ENCODE results near the gene TMED10.
A peak's percentile ranks its signal among the peaks of the same experiment; 100 is the strongest.

TMED10 gene

DNA sequence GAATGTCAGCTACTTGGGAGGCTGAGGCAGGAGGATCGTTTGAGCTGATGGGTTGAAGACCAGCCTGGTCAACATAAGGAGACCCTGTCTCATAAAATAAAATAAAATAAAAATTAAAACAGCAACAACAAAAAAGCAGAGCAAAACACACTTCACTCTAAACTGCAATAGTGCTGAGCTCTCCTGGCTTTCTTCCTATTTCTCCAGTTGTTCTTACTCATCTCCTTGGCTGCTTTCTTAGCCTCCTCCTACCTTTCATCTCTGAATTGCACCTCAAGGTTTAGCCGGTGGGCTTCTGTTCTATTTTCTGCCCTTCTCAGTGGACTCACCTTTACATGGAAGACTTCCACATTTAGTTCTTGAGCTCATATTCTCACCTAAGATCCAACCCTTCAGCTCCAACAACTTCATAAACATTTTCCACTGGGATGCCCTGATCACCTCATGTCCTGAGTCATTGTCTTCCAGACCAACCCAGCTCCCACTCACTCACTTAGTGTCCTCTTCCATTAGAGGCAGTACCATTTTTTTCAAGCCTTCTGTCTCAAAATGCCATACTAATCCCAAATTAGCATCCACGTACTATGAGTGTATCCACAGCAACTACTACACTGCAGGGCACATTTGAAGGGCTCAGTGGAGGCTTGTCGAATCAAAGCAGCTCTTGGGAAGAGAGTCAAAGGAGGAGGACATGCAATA is 41.2 kb upstream of the TMED10 start:
- no peak for DNase-seq (ENCODE audit: low read depth)
- TF ChIP-seq, protein P1, sequence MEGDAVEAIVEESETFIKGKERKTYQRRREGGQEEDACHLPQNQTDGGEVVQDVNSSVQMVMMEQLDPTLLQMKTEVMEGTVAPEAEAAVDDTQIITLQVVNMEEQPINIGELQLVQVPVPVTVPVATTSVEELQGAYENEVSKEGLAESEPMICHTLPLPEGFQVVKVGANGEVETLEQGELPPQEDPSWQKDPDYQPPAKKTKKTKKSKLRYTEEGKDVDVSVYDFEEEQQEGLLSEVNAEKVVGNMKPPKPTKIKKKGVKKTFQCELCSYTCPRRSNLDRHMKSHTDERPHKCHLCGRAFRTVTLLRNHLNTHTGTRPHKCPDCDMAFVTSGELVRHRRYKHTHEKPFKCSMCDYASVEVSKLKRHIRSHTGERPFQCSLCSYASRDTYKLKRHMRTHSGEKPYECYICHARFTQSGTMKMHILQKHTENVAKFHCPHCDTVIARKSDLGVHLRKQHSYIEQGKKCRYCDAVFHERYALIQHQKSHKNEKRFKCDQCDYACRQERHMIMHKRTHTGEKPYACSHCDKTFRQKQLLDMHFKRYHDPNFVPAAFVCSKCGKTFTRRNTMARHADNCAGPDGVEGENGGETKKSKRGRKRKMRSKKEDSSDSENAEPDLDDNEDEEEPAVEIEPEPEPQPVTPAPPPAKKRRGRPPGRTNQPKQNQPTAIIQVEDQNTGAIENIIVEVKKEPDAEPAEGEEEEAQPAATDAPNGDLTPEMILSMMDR (conservative IDR thresholded peaks at IDR 0.05; ENCODE audit: low read depth, low read length) = no peak
- H3K4me3 ChIP-seq (ENCODE audit: low read depth, low read length) = no peak overlapping the region

DNA sequence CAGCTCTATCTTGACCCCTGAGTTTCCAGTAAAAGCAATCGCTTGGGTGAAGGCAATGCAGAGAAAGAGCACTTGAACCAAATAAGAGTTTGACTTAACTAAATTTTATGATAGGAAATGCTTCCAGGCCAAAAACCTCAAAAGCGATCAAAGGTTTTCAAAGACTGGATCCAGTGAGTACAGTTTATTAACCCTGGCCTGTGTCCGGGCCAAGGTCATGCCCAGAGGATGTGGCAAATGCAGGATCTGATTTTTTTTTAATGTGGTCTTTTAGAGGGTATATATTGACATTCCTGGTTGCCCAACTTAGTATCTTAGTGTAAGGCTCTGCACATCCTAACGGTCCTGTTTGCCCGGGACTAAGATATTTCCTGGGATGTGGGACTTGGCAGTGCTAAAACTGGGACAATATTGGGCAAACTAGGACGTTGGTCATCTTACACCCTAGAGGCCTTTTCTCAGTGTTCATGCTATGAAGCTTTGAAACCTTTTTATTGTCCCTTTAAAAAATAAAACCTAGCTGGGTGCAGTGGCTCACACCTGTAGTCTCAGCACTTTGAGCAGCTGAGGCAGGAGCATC is 40.1 kb upstream of the TMED10 start:
- H3K4me3 ChIP-seq (ENCODE audit: low read depth, low read length) = no peak overlapping the region
- no peak for DNase-seq (ENCODE audit: low read depth)
- TF ChIP-seq, protein P1 (conservative IDR thresholded peaks at IDR 0.05; ENCODE audit: low read depth, low read length) = no peak

DNA sequence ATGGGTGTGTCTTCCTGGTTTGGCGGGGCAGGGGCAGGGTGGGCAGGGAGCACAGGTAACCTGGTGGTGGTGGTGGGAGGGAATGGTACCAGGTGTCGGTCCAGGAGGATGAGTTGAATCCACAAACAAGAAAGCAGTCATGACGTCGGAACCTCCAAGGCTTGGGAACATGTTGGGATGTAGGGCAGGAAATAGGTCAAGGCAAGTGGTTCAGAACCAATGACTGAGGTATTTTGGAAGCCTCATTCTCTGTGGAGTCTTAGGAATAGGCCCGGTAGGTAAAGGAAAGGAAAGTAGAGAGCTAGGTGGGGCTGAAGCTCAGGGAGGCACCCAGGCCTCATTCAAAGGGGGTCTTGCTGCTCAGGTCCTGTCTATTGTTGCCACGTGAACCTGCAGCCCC is 39.1 kb upstream of the TMED10 start:
- TF ChIP-seq, protein P1 (conservative IDR thresholded peaks at IDR 0.05; ENCODE audit: low read depth, low read length) = no peak
- H3K4me3 ChIP-seq (ENCODE audit: low read depth, low read length) = no peak overlapping the region
- no peak for DNase-seq (ENCODE audit: low read depth)

DNA sequence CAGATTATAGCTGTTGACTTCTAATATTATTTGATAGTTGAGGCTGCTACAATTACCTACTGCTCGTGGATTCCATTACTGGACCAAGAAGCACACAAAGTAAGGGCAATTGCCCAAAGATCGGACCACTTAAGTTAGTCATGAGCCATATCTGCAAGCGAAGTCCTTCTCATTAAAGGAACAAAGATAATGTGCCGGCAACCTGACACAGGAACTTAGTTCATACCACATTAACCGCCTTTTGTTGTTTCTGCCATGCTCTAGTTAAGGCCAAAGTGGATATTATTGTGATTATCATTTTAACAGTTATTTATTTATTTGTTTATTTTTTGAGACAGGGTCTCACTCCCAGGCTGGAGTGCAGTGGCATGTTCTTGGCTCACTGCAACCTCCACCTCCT is 38.1 kb upstream of the TMED10 start:
- DNase-seq (ENCODE audit: low read depth) = no peak
- TF ChIP-seq, protein P1 (conservative IDR thresholded peaks at IDR 0.05; ENCODE audit: low read depth, low read length) = no peak
- no peak overlapping the region for H3K4me3 ChIP-seq (ENCODE audit: low read depth, low read length)

DNA sequence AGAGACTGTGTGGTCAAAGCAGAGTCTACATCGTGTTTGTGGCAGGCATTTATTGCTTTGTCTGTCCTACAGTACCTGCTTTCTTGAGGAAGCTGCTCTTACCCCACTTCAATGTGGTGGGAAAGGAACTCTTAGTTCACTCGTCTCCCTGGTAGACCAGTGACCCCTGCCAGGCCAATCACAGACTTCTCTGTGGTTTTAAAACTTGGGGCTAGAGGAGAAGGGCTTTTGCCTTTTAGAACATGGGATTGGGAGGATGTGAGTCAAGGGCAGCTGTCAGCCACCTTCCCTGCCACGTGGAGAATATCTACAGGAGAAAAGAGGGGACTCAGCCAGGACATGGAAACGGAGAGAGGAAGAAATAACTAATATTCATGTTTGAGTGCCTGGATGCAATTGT is 36.8 kb upstream of the TMED10 start:
- no peak overlapping the region for H3K4me3 ChIP-seq (ENCODE audit: low read depth, low read length)
- TF ChIP-seq, protein P1 (conservative IDR thresholded peaks at IDR 0.05; ENCODE audit: low read depth, low read length) = no peak
- peak; percentile 23 for DNase-seq (ENCODE audit: low read depth)

DNA sequence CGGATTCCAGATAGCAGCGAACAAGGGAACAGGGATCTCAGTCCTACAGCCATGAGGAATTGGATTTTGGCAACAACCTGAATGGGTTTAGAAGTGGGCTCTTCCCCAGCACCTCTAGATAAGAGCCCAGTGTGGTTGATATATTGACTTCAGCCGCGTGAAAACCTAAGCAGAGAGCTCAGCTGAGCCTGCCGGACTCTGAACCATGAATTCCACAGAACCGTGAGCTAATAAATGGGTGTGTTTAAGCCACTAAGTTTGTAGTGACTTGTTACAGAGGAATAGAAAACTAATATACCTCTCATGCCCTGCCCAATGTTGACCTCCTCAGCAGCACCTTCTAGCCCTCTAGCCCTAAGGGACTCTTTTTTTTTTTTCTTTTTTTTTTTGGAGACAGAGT is 32.4 kb upstream of the TMED10 start:
- no peak overlapping the region for H3K4me3 ChIP-seq (ENCODE audit: low read depth, low read length)
- TF ChIP-seq, protein P1 (conservative IDR thresholded peaks at IDR 0.05; ENCODE audit: low read depth, low read length) = no peak
- no peak for DNase-seq (ENCODE audit: low read depth)

DNA sequence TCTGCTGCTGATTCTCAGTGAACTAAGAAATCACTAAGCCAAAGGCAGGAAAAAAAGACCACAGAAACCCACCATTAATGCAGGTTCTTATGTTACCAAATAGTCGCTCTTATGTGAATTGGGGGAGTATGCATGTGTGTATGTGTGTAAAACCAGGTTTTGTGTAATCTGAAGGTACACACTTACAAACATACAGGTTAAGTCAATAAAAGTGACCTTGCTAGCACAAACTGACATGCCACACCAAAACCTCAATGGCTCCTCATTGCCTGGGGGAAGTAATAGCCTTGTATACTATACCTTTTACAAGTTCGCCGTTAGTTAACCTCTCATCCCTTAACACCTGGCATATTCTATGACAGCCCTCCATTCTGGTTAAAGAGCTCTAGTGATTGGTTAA is 29.8 kb upstream of the TMED10 start:
- DNase-seq (ENCODE audit: low read depth) = no peak
- TF ChIP-seq, protein P1 (conservative IDR thresholded peaks at IDR 0.05; ENCODE audit: low read depth, low read length) = no peak

More for the DNA sequence above, 29.8 kb upstream of the TMED10 start:
- no peak overlapping the region for H3K4me3 ChIP-seq (ENCODE audit: low read depth, low read length)

All from choroid plexus epithelial cell (primary cell).